Glutamatergic neuron (in vitro differentiated cells): ENCODE data around the gene NRXN3. TPM values are rescaled to one million over a fixed set of nuclear protein-coding genes. Genes with fewer than 3 reads are reported as not detected.

Experiments used
- DNase-seq: peaks from one replicate; pipeline ENCODE4 v3.0.0; 2022
- H3K27ac Mint-ChIP-seq: one replicate; pipeline ENCODE4 v1.8.0; 2020; ENCODE audit warnings: mild to moderate bottlenecking, mixed read lengths, inconsistent platforms; ENCODE audit not compliant: unreplicated experiment
- H3K27me3 Mint-ChIP-seq: one replicate; pipeline ENCODE4 v1.8.0; 2020; ENCODE audit warnings: mild to moderate bottlenecking, moderate library complexity, mixed read lengths, inconsistent platforms; ENCODE audit not compliant: unreplicated experiment
- H3K36me3 Mint-ChIP-seq: one replicate; pipeline ENCODE4 v1.8.0; 2020; ENCODE audit warnings: mild to moderate bottlenecking, mixed read lengths, inconsistent platforms; ENCODE audit not compliant: unreplicated experiment
- H3K4me1 Mint-ChIP-seq: one replicate; pipeline ENCODE4 v1.8.0; 2020; ENCODE audit warnings: mild to moderate bottlenecking, low read depth, mixed read lengths, inconsistent platforms; ENCODE audit not compliant: unreplicated experiment
- H3K4me3 Mint-ChIP-seq: one replicate; pipeline ENCODE4 v1.8.0; 2020; ENCODE audit warnings: mild to moderate bottlenecking, mixed read lengths, inconsistent platforms; ENCODE audit not compliant: unreplicated experiment
- H3K9me3 Mint-ChIP-seq: one replicate; pipeline ENCODE4 v1.8.0; 2020; ENCODE audit warnings: mild to moderate bottlenecking, moderate library complexity, mixed read lengths, inconsistent platforms; ENCODE audit not compliant: unreplicated experiment
- CTCF ChIP-seq: fragments of 200-600 bp; sonication (generic); IDR thresholded peaks from one replicate; pipeline ENCODE4 v1.5.0; 2021; ENCODE audit not compliant: partially characterized antibody, unreplicated experiment
- total RNA-seq: library from RNA; stranded (reverse); fragmentation: NEBNext Ultra II Directional; extraction: Animal tissue kit (Norgen Biotek cat#: 25700); gene quantifications from one replicate; pipeline ENCODE4 v1.2.1, GENCODE V29; 2021; ENCODE audit not compliant: unreplicated experiment

NRXN3 gene
- total RNA-seq, 1 donor from 2014 or later = 1.2 TPM

- Mint-ChIP-seq H3K4me3 (no peak overlapping the region), H3K27ac (no peak overlapping the region), H3K9me3 (no peaks in the 10 kb centered on the region), H3K27me3 (no peaks in the 10 kb centered on the region), H3K36me3 (no peaks in the 10 kb centered on the region), H3K4me1 (peaks cover 6% of the 10 kb centered on the region)
- no peak for TF ChIP-seq CTCF
- no peak for DNase-seq
These were observed 1411.9 kb downstream of the NRXN3 start for GRCh38 chr14:79581912-79582576.

- no peaks in the 10 kb centered on the region for H3K36me3 Mint-ChIP-seq
- TF ChIP-seq CTCF = no peak
- no peak for DNase-seq
- no peaks in the 10 kb centered on the region for H3K4me1 Mint-ChIP-seq
- no peak overlapping the region for H3K4me3 Mint-ChIP-seq
- no peaks in the 10 kb centered on the region for H3K9me3 Mint-ChIP-seq
- no peak overlapping the region for H3K27ac Mint-ChIP-seq
- H3K27me3 Mint-ChIP-seq = no peaks in the 10 kb centered on the region
These were observed 1413.7 kb downstream of the NRXN3 start for GRCh38 chr14:79583738-79584408.

GRCh38 chr14:79584679-79585078 is 1414.5 kb downstream of the NRXN3 start:
- no peak overlapping the region for H3K27ac Mint-ChIP-seq
- H3K9me3 Mint-ChIP-seq = no peaks in the 10 kb centered on the region
- no peaks in the 10 kb centered on the region for H3K4me1 Mint-ChIP-seq
- no peak for DNase-seq
- no peaks in the 10 kb centered on the region for H3K36me3 Mint-ChIP-seq
- no peaks in the 10 kb centered on the region for H3K27me3 Mint-ChIP-seq
- no peak overlapping the region for H3K4me3 Mint-ChIP-seq
- TF ChIP-seq CTCF = no peak

- Mint-ChIP-seq H3K9me3 (peaks cover 1% of the 10 kb centered on the region), H3K27me3 (no peaks in the 10 kb centered on the region), H3K27ac (no peak overlapping the region), H3K36me3 (peaks cover 5% of the 10 kb centered on the region), H3K4me1 (no peaks in the 10 kb centered on the region), H3K4me3 (no peak overlapping the region)
- TF ChIP-seq CTCF = no peak
- DNase-seq = no peak
These were observed 1415.7 kb downstream of the NRXN3 start for GRCh38 chr14:79585845-79586244.

GRCh38 chr14:79586416-79586815 is 1416.2 kb downstream of the NRXN3 start:
- no peaks in the 10 kb centered on the region for H3K27me3 Mint-ChIP-seq
- H3K4me1 Mint-ChIP-seq = no peaks in the 10 kb centered on the region
- no peak for TF ChIP-seq CTCF
- no peak for DNase-seq
- H3K27ac Mint-ChIP-seq = no peak overlapping the region
- no peak overlapping the region for H3K4me3 Mint-ChIP-seq
- peaks cover 5% of the 10 kb centered on the region for H3K36me3 Mint-ChIP-seq
- peaks cover 1% of the 10 kb centered on the region for H3K9me3 Mint-ChIP-seq
